Hepatocyte (in vitro differentiated cells): ENCODE results near the gene SHC3.

Experiments used
- EZH2 ChIP-seq: fragments of 200-600 bp; sonication (generic); IDR thresholded peaks from 2 replicates; pipeline ENCODE4 v1.6.1; 2016; ENCODE audit warnings: antibody characterized with exemption, mild to moderate bottlenecking, borderline replicate concordance
- TF ChIP-seq, protein P1 (sequence below): fragments of 200-600 bp; sonication (generic); IDR thresholded peaks from 2 replicates; pipeline ENCODE4 v1.5.1; 2016; ENCODE audit warnings: antibody characterized with exemption, mild to moderate bottlenecking; ENCODE audit not compliant: poor library complexity

DNA sequence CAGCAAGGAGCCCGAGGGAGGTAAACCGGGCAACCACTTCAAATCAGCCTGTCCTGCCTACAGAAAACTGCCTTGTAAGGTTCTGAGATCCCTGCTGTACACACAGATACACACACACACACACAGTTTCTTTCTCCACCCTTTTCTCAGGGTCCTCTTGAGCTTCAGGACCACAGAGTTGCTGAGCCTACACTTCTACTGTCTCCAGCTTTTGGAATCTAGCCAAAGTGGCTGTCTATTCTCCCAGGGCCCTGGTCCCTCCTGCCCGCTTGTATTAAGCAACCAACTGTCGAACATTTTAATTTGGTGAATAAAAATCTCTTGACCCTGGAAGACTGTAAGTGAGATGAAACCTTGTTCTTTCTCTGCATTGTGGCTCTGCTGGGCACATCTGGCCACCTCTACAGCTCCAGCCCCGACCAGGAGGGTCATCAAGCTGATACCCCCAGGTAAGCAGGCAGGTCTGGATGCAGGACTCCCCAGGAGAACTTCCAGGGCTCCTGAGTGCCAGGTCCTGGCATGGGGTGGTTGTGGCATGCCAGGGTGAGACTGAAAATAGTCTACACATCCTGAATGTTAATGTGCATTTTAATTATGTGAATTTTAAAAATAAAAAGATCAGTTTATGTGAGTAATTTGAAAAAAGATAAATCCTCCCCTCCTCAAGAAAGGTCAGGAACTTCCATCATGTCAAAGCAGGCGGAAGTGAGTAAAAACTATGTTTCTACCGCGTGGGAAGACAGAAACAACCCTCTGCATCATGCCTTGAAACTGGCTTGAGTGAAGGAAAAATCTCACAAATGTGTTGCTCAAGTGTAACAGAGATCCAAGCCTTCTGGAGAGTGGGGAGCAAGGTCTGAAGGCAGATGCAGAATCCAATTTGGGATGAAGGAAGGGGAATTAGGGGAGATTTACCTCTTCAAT, 202.4 kb downstream of the SHC3 start:
- TF ChIP-seq, protein P1, sequence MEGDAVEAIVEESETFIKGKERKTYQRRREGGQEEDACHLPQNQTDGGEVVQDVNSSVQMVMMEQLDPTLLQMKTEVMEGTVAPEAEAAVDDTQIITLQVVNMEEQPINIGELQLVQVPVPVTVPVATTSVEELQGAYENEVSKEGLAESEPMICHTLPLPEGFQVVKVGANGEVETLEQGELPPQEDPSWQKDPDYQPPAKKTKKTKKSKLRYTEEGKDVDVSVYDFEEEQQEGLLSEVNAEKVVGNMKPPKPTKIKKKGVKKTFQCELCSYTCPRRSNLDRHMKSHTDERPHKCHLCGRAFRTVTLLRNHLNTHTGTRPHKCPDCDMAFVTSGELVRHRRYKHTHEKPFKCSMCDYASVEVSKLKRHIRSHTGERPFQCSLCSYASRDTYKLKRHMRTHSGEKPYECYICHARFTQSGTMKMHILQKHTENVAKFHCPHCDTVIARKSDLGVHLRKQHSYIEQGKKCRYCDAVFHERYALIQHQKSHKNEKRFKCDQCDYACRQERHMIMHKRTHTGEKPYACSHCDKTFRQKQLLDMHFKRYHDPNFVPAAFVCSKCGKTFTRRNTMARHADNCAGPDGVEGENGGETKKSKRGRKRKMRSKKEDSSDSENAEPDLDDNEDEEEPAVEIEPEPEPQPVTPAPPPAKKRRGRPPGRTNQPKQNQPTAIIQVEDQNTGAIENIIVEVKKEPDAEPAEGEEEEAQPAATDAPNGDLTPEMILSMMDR: no peak
- TF ChIP-seq EZH2: no peak
